SK-N-SH treated with all-trans-retinoic acid at 6 μM for 48 hours (cell line): Measurements from ENCODE around the gene SMG7.

Experiments
- ARNTL ChIP-seq: fragments of 450-650 bp; formaldehyde crosslinking; IDR thresholded peaks from 2 replicates; pipeline ENCODE4 v1.5.0; 2020; ENCODE audit warnings: low read depth, mild to moderate bottlenecking, moderate library complexity, borderline replicate concordance
- BACH2 ChIP-seq: fragments of 250-450 bp; sonication (Bioruptor Pico); IDR thresholded peaks from 2 replicates; pipeline ENCODE4 v1.9.0; 2021; ENCODE audit warnings: mild to moderate bottlenecking, borderline replicate concordance
- GLIS3 ChIP-seq: fragments of 250-450 bp; sonication (Bioruptor Pico); IDR thresholded peaks from 2 replicates; pipeline ENCODE4 v1.5.0; 2020; ENCODE audit warnings: mild to moderate bottlenecking, moderate library complexity
- ISL1 ChIP-seq: fragments of 250-450 bp; sonication (Bioruptor Pico); IDR thresholded peaks from 2 replicates; pipeline ENCODE4 v2.1.2; 2022; ENCODE audit warnings: mild to moderate bottlenecking, moderate library complexity
- PPARA ChIP-seq: fragments of 250-450 bp; sonication (Bioruptor Pico); IDR thresholded peaks from 2 replicates; pipeline ENCODE4 v1.5.0; 2020; ENCODE audit warnings: mild to moderate bottlenecking, borderline replicate concordance
- ZFP3 ChIP-seq: fragments of 250-450 bp; sonication (Bioruptor Pico); IDR thresholded peaks from 2 replicates; pipeline ENCODE4 v1.5.0; 2020; ENCODE audit warnings: mild to moderate bottlenecking, moderate library complexity
- ZFP30 ChIP-seq: fragments of 450-650 bp; formaldehyde crosslinking; IDR thresholded peaks from 2 replicates; pipeline ENCODE4 v1.5.0; 2022; ENCODE audit warnings: mild to moderate bottlenecking, moderate library complexity
- ZNF70 ChIP-seq: fragments of 450-650 bp; formaldehyde crosslinking; IDR thresholded peaks from 2 replicates; pipeline ENCODE4 v1.5.0; 2020; ENCODE audit warnings: mild to moderate bottlenecking, moderate library complexity

GRCh38 chr1:183449223-183449770 is 23.0 kb upstream of the SMG7 start:
- TF ChIP-seq ZNF70 (CRISPR knock-in tag) (no peak), PPARA (CRISPR knock-in tag) (no peak), ARNTL (no peak), ZFP3 (no peak), ZFP30 (CRISPR knock-in tag) (no peak), GLIS3 (CRISPR knock-in tag) (no peak), BACH2 (no peak), ISL1 (CRISPR knock-in tag) (no peak)
